Measurements from ENCODE around the gene RND3.

DNA sequence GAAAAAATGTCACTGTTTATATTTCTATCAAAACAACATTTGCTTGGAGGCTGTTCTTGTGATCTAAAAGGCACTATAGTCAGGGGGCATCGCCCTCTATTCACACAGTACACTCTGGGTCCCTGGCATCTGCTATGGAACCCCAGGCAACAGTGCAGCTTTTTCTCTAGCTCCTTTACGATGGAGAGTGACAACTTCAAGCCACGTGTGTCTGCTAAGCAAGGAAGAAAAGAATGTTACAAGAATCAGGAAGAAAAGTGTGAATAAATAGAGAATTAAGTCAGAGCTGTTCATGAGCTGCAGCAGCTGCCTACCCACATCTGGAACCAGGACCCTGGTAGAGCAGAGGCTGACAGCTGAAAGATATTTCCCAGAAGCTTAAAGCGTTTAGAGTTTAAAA, 11.2 kb downstream of the RND3 start:
- TF ChIP-seq, protein P1, sequence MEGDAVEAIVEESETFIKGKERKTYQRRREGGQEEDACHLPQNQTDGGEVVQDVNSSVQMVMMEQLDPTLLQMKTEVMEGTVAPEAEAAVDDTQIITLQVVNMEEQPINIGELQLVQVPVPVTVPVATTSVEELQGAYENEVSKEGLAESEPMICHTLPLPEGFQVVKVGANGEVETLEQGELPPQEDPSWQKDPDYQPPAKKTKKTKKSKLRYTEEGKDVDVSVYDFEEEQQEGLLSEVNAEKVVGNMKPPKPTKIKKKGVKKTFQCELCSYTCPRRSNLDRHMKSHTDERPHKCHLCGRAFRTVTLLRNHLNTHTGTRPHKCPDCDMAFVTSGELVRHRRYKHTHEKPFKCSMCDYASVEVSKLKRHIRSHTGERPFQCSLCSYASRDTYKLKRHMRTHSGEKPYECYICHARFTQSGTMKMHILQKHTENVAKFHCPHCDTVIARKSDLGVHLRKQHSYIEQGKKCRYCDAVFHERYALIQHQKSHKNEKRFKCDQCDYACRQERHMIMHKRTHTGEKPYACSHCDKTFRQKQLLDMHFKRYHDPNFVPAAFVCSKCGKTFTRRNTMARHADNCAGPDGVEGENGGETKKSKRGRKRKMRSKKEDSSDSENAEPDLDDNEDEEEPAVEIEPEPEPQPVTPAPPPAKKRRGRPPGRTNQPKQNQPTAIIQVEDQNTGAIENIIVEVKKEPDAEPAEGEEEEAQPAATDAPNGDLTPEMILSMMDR (IDR thresholded peaks at IDR 0.05): no peak
- TF ChIP-seq POLR2A (IDR thresholded peaks at IDR 0.05): no peak
- no peak for TF ChIP-seq EP300 (IDR thresholded peaks at IDR 0.05)
- TF ChIP-seq POLR2AphosphoS5 (IDR thresholded peaks at IDR 0.05): peak; percentile 23 to 48

Data from upper lobe of left lung (tissue), 4 donors.